ENCODE measurements around the gene NFYB. TPM values are rescaled to one million over a fixed set of nuclear protein-coding genes. Genes with fewer than 3 reads are reported as not detected.

The NFYB gene
- total and polyA plus RNA-seq, 8 donors = 25.0 to 93.6 (median 80.7) TPM

GRCh38 chr12:104152685-104153241 lies 14.8 kb upstream of the NFYB start:
- Histone ChIP-seq H3K4me1 (no peaks in the 10 kb centered on the region), H3K4me3 (no peak overlapping the region), H3K27ac (no peak overlapping the region), H3K36me3 (no peaks in the 10 kb centered on the region), H3K9me3 (no peaks in the 10 kb centered on the region), H3K27me3 (no peaks in the 10 kb centered on the region)
- intact Hi-C loops (cut with DNase I) = no loop called here
- DNase-seq (no peak), ATAC-seq (no peak)
- no peak for TF ChIP-seq CTCF (IDR thresholded peaks at IDR 0.05)

- TF ChIP-seq CTCF (IDR thresholded peaks at IDR 0.05) = no peak
- Histone ChIP-seq H3K4me1 (no peaks in the 10 kb centered on the region), H3K9me3 (no peaks in the 10 kb centered on the region), H3K27me3 (no peaks in the 10 kb centered on the region), H3K36me3 (no peaks in the 10 kb centered on the region), H3K27ac (no peak overlapping the region), H3K4me3 (no peak overlapping the region)
- DNase-seq (no peak), ATAC-seq (no peak)
- intact Hi-C loops (cut with DNase I) = no loop called here
Measured at GRCh38 chr12:104150416-104150815, 12.4 kb upstream of the NFYB start.

GRCh38 chr12:104147346-104147745 lies 9.3 kb upstream of the NFYB start:
- ATAC-seq (no peak), DNase-seq (no peak)
- TF ChIP-seq CTCF (IDR thresholded peaks at IDR 0.05) = no peak
- Histone ChIP-seq H3K9me3 (no peaks in the 10 kb centered on the region), H3K27me3 (no peaks in the 10 kb centered on the region), H3K36me3 (no peaks in the 10 kb centered on the region), H3K4me1 (no peaks in the 10 kb centered on the region), H3K4me3 (no peak overlapping the region), H3K27ac (no peak overlapping the region)
- intact Hi-C loops (cut with DNase I) = no loop called here

- no peak overlapping the region for H3K27ac ChIP-seq
- no peaks in the 10 kb centered on the region for H3K9me3 ChIP-seq
- ATAC-seq (no peak), DNase-seq (no peak)
- H3K4me3 ChIP-seq = no peak overlapping the region
- H3K4me1 ChIP-seq = no peaks in the 10 kb centered on the region
- H3K27me3 ChIP-seq = no peaks in the 10 kb centered on the region
- H3K36me3 ChIP-seq = no peaks in the 10 kb centered on the region
- TF ChIP-seq CTCF (IDR thresholded peaks at IDR 0.05) = no peak
- intact Hi-C loops (cut with DNase I) = no loop called here
Measured at GRCh38 chr12:104143918-104144317, 5.9 kb upstream of the NFYB start.

- DNase-seq = no peak
- ATAC-seq = no peak
- Histone ChIP-seq H3K27ac (no peak overlapping the region), H3K9me3 (no peaks in the 10 kb centered on the region), H3K4me3 (no peak overlapping the region), H3K36me3 (no peaks in the 10 kb centered on the region), H3K4me1 (peaks cover 0 to 5% of the 10 kb centered on the region in 2 donors), H3K27me3 (no peaks in the 10 kb centered on the region)
- TF ChIP-seq CTCF (IDR thresholded peaks at IDR 0.05) = no peak
- intact Hi-C loops (cut with DNase I) = no loop called here
Measured at GRCh38 chr12:104143002-104143401, 5.0 kb upstream of the NFYB start.

Measured in left lung (tissue), 10 donors.